ENCODE measurements around the gene REC114. TPM values are rescaled to one million over a fixed set of nuclear protein-coding genes. Genes with fewer than 3 reads are reported as not detected.
"Not testable (repeated sequence)": the region's sequence is repeated elsewhere in the genome, so short reads cannot be mapped to it uniquely, and the experiment has no call there.

REC114 gene
- total RNA-seq, 1 experiment from 2014 or later = not detected

- no peak for TF ChIP-seq EZH2phosphoT487 (IDR thresholded peaks at IDR 0.05; ENCODE audit: borderline replicate concordance)
Observed at GRCh38 chr15:73573572-73573971, 130.6 kb downstream of the REC114 start (continued).

- RAD21 ChIA-PET (ENCODE audit: low non-redundant PET in 1 of 2, low total read pairs in 2 of 2, uncharacterized antibody in 2 of 2, unreplicated experiment in 2 of 2) = no interaction called here
- H3K36me3 ChIP-seq (ENCODE audit: control insufficient read depth in 1 of 2, insufficient read depth in 2 of 2, low read length in 2 of 2) = peaks cover 14 to 23% of the 10 kb centered on the region in 2 experiments; a peak in 3 of 4 replicates
- POLR2A ChIA-PET = no interaction called here
- H3K9me3 ChIP-seq (ENCODE audit: control insufficient read depth in 1 of 2, insufficient read depth in 1 of 2, low read depth in 1 of 2, low read length in 2 of 2) = no peaks in the 10 kb centered on the region
- H4K20me1 ChIP-seq (ENCODE audit: insufficient read depth) = no peaks in the 10 kb centered on the region
- CTCF ChIA-PET = no interaction called here
- H3K9me2 ChIP-seq (ENCODE audit: insufficient read depth) = no peaks in the 10 kb centered on the region
- ATAC-seq (no peak), DNase-seq (ENCODE audit: low read depth, low spot score) (no peak)
- H3K4me2 ChIP-seq (ENCODE audit: low read length) = no peak overlapping the region
- H3K27me3 ChIP-seq (ENCODE audit: insufficient read depth, low read length) = no peaks in the 10 kb centered on the region
- no peak for TF ChIP-seq EZH2 (IDR thresholded peaks at IDR 0.05)
- no peak for TF ChIP-seq EGR1 (IDR thresholded peaks at IDR 0.05; ENCODE audit: low read depth)
- H3K9ac ChIP-seq (ENCODE audit: low read length) = no peak overlapping the region
- H3K79me2 ChIP-seq (ENCODE audit: insufficient read depth, low read length) = no peaks in the 10 kb centered on the region
- no peaks in the 10 kb centered on the region for H3K4me1 ChIP-seq (ENCODE audit: control insufficient read depth in 1 of 2, insufficient read depth in 2 of 2, low read length in 2 of 2)
- H3K27ac ChIP-seq (ENCODE audit: low read depth, low read length) = no peak overlapping the region
- H2AFZ ChIP-seq (ENCODE audit: low read depth, low read length, poor library complexity, severe bottlenecking) = no peak overlapping the region
- BruUV-seq (replicated peaks) = no TSS peak
- intact Hi-C loops (cut with micrococcal nuclease) = no loop called here
- H3K4me3 ChIP-seq (replicated peaks in 1 of 2; ENCODE audit: low read depth in 1 of 2, low read length in 2 of 2) = no peak overlapping the region
Observed at GRCh38 chr15:73575636-73576247, 132.8 kb downstream of the REC114 start.

- POLR2A ChIA-PET; H3K9me3 ChIP-seq (ENCODE audit: control insufficient read depth in 1 of 2, insufficient read depth in 1 of 2, low read depth in 1 of 2, low read length in 2 of 2); CTCF ChIA-PET; H4K20me1 ChIP-seq (ENCODE audit: insufficient read depth); H2AFZ ChIP-seq (ENCODE audit: low read depth, low read length, poor library complexity, severe bottlenecking); H3K27ac ChIP-seq (ENCODE audit: low read depth, low read length); H3K9me2 ChIP-seq (ENCODE audit: insufficient read depth); H3K4me3 ChIP-seq (replicated peaks in 1 of 2; ENCODE audit: low read depth in 1 of 2, low read length in 2 of 2); intact Hi-C loops (cut with micrococcal nuclease); H3K4me2 ChIP-seq (ENCODE audit: low read length); H3K9ac ChIP-seq (ENCODE audit: low read length); BruUV-seq (replicated peaks); DNase-seq (ENCODE audit: low read depth, low spot score); H3K79me2 ChIP-seq (ENCODE audit: insufficient read depth, low read length); ATAC-seq; H3K4me1 ChIP-seq (ENCODE audit: control insufficient read depth in 1 of 2, insufficient read depth in 2 of 2, low read length in 2 of 2); RAD21 ChIA-PET (ENCODE audit: low non-redundant PET in 1 of 2, low total read pairs in 2 of 2, uncharacterized antibody in 2 of 2, unreplicated experiment in 2 of 2); H3K27me3 ChIP-seq (ENCODE audit: insufficient read depth, low read length): not testable (repeated sequence)
- peaks cover 14% of the 10 kb centered on the region in 2 experiments; a peak in 2 of 4 replicates for H3K36me3 ChIP-seq (ENCODE audit: control insufficient read depth in 1 of 2, insufficient read depth in 2 of 2, low read length in 2 of 2)
Observed at GRCh38 chr15:73577593-73577992, 134.6 kb downstream of the REC114 start.
